Stimulated activated CD4-positive, alpha-beta T cell treated with anti-CD3 and anti-CD28 coated beads, Interleukin-4, amount 100 ng/mL, for 24 hours (primary cell): Measurements from ENCODE around the gene ARIH2.
A peak's percentile ranks its signal among the peaks of the same experiment; 100 is the strongest.

Experiments used
- DNase-seq: peaks from one replicate; pipeline ENCODE4 v3.0.0-alpha.2; 2020

Gene ARIH2

GRCh38 chr3:49020330-49021212 lies 101.9 kb downstream of the ARIH2 start:
- DNase-seq = no peak

DNA sequence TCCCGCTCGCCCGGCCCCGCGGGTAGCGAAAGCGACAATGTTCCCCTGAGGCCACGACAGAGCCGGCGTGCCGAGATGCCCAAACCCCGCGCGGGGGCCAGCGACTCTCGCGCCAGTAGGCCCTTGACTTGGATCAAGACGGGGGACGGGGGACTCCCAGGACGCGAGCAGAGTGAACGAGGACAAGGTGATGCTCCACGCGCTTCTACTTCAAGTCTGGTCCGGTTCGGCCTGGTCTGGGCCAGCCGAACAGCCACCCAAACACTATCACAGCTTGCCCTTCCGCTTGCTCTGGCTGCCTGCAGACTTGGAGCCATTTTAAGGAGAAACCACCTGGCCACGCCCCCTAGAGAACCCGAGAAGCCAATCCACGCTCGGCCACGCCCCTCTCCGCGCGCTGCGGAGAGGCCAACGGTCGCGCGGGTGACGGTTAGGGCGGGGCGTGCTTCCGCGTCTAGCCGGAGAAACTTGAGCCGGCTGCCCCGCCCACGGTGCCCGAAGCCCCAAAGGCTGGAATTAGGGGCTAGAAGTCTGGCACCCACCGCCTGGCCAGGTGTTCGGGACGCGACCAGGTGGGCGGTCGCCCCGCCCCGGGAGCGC lies 102.7 kb downstream of the ARIH2 start:
- peak; percentile 99 for DNase-seq

- peak; percentile 94 for DNase-seq
These were observed 103.4 kb downstream of the ARIH2 start, which contains the start of gene NDUFAF3 for GRCh38 chr3:49021813-49022687. Gene NDUFAF3 (plus strand): TSS chr3:49022121. CDS start chr3:49022145, 24 bp downstream.

DNA sequence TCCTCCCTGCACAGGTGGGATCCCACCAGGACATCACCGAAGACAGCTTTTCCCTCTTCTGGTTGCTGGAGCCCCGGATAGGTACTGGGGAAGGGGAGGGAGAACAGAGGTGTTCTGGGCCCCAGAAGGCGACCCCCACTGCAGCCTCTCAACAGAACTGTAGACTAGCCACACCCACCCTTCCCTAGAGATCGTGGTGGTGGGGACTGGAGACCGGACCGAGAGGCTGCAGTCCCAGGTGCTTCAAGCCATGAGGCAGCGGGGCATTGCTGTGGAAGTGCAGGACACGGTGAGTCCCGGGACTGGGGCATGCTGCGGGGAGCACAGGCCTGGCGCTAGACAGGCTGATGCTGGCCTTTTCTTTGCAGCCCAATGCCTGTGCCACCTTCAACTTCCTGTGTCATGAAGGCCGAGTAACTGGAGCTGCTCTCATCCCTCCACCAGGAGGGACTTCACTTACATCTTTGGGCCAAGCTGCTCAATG lies 104.1 kb downstream of the ARIH2 start:
- DNase-seq = no peak

DNA sequence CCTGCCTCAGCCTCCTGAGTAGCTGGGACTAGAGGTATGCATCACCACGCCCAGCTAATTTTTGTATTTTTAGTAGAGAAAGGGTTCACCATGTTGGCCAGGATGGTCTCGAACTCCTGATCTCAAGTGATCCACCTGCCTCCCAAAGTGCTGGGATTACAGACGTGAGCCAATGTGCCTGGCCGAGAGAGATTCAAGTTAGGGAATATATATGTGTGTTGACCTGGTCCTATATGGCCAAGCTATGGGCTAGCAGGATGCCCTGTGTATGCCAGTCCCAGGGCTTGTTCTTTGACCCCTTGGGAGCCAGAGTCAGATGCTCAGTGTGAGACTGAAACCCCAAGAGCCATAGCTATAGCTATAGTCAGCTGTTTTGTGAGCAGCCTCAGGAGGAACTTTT lies 105.1 kb downstream of the ARIH2 start:
- DNase-seq = no peak

- DNase-seq = no peak
These were observed 105.8 kb downstream of the ARIH2 start for GRCh38 chr3:49024449-49024848.

DNA sequence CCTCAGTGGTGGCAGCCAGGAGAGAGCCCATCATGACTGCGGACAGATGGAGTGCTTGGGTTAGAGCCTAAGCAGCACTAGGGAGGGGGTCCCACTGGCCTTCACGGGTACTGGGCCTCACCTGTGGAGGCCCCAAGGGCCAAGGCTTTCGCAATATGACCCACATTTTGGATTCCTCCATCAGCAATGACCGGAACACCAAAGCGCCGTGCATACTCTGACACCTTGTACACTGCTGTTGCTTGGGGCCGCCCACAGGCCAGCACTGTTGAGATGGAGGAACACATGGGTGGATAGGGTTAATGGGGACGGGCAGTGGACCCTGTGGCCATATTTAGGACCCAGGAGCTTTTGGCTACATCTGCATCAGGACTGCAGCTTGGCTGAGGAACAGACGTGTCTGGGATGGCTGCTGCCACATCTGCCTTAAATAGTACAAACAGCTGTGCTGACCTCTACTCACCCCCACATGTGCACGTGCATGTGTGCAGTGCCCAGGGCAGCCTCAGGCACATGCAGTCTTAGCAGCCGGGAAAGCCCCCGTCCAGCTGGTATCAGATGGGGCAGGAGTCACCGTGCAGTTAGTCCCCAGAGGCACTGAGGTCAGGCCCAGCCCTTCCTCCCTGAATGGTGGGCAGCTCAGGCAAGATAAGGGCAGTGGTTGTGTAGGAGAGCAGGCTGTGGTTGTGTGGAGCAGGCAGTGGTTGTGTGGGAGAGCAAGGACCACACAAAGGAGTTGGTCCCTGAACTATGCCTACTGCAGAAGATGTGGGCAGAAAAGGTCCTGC lies 106.6 kb downstream of the ARIH2 start:
- no peak for DNase-seq

- DNase-seq = no peak
These were observed 107.3 kb downstream of the ARIH2 start for GRCh38 chr3:49025793-49026520.

DNA sequence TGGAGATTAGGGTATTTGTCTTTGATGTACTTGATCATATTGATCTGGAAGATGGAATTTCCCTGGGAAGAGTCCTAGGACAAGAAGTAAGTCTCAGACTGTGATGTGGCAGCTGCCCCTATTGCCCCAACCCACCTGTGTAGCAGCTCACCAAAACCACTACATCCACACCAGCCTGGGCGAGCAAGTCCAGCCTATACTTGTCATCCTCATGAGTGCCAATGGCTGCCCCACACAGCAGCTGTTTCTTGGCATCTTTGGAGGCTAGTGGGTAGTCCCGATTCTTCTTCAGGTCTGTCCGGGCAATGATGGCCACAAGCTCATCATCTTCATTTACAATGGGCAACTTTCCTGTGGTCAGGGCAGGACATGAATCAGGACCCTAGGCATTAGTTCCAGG lies 107.9 kb downstream of the ARIH2 start:
- DNase-seq = no peak

- DNase-seq = no peak
These were observed 109.0 kb downstream of the ARIH2 start for GRCh38 chr3:49027634-49028033.

GRCh38 chr3:49028298-49028672 lies 109.6 kb downstream of the ARIH2 start:
- no peak for DNase-seq

DNA sequence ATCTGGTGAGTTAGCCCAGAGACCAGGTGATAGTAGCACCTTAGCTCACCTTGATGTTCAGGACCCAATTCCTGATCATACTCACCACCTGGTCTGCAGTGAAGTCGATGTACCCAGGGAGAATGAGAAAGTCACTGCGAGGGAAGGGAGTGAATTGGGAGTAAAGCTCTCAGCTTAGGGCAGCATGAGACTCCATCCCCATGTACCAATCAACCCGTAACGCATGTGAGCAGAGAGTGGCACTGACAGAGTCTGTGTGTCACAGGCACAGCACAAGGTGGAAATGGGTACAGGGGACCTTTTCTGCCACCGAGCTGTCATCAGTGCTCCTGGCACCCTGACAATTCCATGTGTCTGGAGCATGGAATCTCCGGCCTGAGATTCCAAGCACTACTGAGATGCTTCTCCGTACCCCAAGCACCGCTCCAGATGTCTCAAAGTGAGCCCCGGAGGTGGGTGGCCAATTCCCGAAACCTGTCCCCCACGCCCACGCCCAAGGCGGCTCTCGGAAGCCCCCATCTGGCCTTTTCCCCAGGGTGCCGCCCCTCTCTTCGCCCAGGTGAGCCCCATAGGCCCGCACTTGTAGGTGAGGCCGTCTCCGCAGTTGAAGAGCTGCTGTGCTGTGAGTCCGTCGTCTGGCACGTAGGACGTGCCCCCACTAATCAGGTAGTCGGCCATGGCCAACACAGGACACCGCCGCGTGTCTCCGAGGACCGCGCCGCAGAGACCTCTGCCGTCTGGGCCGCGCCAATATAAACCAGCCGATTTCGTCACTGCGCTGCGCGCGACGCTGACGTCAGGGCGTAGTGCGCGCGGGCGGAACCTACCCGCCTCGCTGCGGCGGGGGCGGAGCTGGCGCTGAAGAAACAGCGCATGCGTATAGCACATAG lies 110.3 kb downstream of the ARIH2 start, which contains the start of gene IMPDH2:
TSS of gene IMPDH2 (minus strand) at position 726 of the 890 bp plus-strand sequence. CDS start at position 678, 48 bp downstream.
- peak; percentile 94 for DNase-seq

DNA sequence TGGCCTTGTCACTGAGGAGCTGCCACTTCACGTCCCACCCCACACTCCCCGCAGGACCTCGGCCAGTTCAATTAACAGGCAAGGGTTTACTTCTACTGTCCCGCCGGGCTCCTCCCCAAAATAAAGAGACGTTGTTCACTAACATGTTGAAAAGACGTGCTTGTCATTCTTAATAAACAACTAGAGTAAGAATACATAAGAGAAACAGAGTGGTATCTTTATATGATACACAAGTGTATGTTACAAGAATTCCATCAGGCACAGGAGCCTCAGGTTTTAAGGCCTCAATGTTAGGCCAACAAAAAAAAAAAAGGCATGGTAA lies 110.9 kb downstream of the ARIH2 start:
- no peak for DNase-seq

GRCh38 chr3:49030321-49030720 lies 111.7 kb downstream of the ARIH2 start:
- no peak for DNase-seq

DNA sequence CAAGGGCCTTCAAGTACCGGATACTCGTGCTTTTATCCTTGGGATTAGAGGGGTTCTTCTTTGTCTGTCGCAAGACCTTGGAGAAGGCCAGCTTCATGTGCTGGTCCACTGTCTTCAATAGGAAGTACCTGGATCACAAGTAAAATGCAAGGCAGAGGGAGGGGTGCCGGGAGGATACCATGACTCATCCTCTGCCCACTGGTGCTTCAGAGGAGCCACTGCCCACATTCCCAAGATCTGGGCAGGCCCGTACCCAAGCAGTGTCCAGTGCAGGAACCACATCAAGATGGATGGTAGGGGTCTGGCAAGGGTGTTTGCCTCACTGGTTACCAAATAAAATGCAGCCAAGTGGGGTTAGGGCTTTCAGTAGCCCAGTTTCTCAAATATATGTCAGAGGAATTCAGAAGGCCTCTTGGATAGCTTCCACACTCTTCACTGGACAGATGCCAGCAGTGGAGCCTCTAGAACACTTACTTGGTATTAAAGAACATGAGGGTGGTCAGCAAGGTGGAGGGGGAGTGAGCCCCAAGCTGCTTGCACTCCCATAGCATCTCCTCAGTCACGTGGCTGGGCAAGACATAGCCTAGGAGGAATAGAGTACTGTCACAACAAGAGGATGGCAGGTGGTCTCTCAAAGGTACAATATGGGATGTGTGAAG lies 114.1 kb downstream of the ARIH2 start:
- DNase-seq = no peak

DNA sequence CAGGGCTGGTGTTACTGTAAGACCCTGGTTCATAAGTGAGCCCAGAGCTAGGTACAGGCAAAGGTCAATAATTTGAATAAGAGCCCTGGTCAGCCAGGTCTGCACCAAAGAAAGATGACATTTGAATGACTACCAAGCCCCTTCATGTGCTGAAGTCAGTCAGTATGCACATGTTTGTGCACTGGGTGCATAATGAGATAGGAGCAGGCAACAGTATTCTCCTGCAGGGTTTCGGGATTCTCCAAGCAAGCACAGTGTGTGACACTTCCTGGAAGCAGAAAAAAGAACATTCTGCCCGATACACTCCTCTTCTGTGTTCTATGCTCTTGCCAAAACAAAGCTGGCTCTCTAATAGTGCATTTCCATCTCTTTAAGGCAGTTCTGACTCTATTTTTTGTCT lies 116.0 kb downstream of the ARIH2 start:
- DNase-seq = no peak

DNA sequence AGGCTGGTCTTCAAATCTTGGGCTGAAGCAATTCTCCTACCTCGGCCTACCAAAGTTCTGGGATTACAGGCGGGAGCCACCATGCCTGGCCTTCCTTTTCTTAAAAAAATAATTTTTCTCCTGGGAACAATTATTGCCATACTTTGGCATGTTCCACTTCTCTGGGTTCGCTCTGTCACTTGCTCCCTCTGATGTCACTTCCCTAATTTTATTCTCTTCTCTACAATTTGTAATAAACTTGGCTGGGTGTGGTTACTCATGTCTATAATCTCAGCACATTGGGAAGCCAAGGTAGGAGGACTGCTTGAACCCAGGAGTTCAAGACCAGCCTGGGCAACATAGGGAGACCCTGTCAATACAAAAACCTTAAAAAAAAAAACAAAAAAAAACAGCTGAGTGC lies 116.6 kb downstream of the ARIH2 start:
- DNase-seq = no peak
